Measurements from ENCODE around the gene AMBP.

DNA sequence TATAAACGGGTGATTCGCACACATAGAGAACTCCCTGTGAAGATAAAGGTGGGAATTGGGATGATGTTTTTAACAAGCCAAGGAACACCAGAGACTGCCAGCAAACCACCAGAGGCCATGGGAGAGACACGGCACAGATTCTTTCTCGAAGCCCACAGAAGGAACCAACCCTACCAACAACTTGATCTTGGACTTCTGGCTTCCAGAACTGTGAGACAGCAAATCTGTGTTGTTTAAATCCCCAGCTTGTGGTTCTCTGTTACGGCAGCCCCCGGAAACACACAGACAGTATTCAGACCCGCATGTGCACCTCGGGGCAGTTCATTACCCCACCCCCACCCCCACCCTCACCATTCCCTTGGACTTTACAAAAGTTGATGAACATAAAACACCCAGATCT, 12.8 kb downstream of the AMBP start:
- TF ChIP-seq, protein P1, sequence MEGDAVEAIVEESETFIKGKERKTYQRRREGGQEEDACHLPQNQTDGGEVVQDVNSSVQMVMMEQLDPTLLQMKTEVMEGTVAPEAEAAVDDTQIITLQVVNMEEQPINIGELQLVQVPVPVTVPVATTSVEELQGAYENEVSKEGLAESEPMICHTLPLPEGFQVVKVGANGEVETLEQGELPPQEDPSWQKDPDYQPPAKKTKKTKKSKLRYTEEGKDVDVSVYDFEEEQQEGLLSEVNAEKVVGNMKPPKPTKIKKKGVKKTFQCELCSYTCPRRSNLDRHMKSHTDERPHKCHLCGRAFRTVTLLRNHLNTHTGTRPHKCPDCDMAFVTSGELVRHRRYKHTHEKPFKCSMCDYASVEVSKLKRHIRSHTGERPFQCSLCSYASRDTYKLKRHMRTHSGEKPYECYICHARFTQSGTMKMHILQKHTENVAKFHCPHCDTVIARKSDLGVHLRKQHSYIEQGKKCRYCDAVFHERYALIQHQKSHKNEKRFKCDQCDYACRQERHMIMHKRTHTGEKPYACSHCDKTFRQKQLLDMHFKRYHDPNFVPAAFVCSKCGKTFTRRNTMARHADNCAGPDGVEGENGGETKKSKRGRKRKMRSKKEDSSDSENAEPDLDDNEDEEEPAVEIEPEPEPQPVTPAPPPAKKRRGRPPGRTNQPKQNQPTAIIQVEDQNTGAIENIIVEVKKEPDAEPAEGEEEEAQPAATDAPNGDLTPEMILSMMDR (IDR thresholded peaks at IDR 0.05), result no peak
- no peak for TF ChIP-seq POLR2A (IDR thresholded peaks at IDR 0.05; ENCODE audit: low read depth)
- no peak for TF ChIP-seq POLR2AphosphoS5 (IDR thresholded peaks at IDR 0.05)

Data from esophagus muscularis mucosa (tissue), 3 donors.